HS-5 (cell line): Measurements from ENCODE around the gene TTC33.
A peak's percentile ranks its signal among the peaks of the same experiment; 100 is the strongest.
"Not testable (repeated sequence)": the region's sequence is repeated elsewhere in the genome, so short reads cannot be mapped to it uniquely, and the experiment has no call there.

Experiments
- DNase-seq: peaks from one replicate; pipeline ENCODE4 v3.0.0-alpha.2; 2012; ENCODE audit warnings: low read depth

TTC33 gene

GRCh38 chr5:40653221-40654022, 102.3 kb downstream of the TTC33 start:
- DNase-seq: no peak

GRCh38 chr5:40652441-40653220, 103.1 kb downstream of the TTC33 start:
- DNase-seq: no peak

GRCh38 chr5:40651201-40651600, 104.6 kb downstream of the TTC33 start:
- no peak for DNase-seq

- no peak for DNase-seq
Observed at GRCh38 chr5:40649463-40650030, 106.2 kb downstream of the TTC33 start.

- DNase-seq: no peak
Observed at GRCh38 chr5:40648150-40648549, 107.6 kb downstream of the TTC33 start.

- no peak for DNase-seq
Observed at GRCh38 chr5:40646266-40646665, 109.5 kb downstream of the TTC33 start.

GRCh38 chr5:40639531-40639930, 116.2 kb downstream of the TTC33 start:
- DNase-seq: not testable (repeated sequence)

GRCh38 chr5:40634593-40634992, 121.2 kb downstream of the TTC33 start:
- no peak for DNase-seq

GRCh38 chr5:40634154-40634553, 121.6 kb downstream of the TTC33 start:
- DNase-seq: no peak

- DNase-seq: no peak
Observed at GRCh38 chr5:40631236-40631635, 124.5 kb downstream of the TTC33 start.

- DNase-seq: no peak
Observed at GRCh38 chr5:40630126-40630525, 125.6 kb downstream of the TTC33 start.

GRCh38 chr5:40628407-40628806, 127.4 kb downstream of the TTC33 start:
- no peak for DNase-seq

GRCh38 chr5:40627706-40628105, 128.1 kb downstream of the TTC33 start:
- no peak for DNase-seq

- DNase-seq: no peak
Observed at GRCh38 chr5:40626801-40627200, 129.0 kb downstream of the TTC33 start.

- DNase-seq: no peak
Observed at GRCh38 chr5:40623480-40624420, 132.0 kb downstream of the TTC33 start.

GRCh38 chr5:40622463-40623252, 133.1 kb downstream of the TTC33 start:
- no peak for DNase-seq

GRCh38 chr5:40619421-40619820, 136.3 kb downstream of the TTC33 start:
- no peak for DNase-seq

GRCh38 chr5:40618926-40619325, 136.8 kb downstream of the TTC33 start:
- no peak for DNase-seq

- DNase-seq: no peak
Observed at GRCh38 chr5:40616781-40617180, 139.0 kb downstream of the TTC33 start.

- DNase-seq: peak; percentile 18
Observed at GRCh38 chr5:40615586-40616170, 140.1 kb downstream of the TTC33 start.
